Left ventricle myocardium superior (tissue), 1 donor: ENCODE measurements around the gene ZNF569. TPM values are rescaled to one million over a fixed set of nuclear protein-coding genes. Genes with fewer than 3 reads are reported as not detected.
"Not testable (repeated sequence)": the region's sequence is repeated elsewhere in the genome, so short reads cannot be mapped to it uniquely, and the experiment has no call there.

Experiments
- ATAC-seq: fragments of 200-7000 bp; cut with Tn5 transposase; one replicate; pipeline ENCODE4 v1.9.1; 2020; ENCODE audit warnings: mild to moderate bottlenecking, moderate library complexity
- DNase-seq: peaks from one replicate; pipeline ENCODE4 v3.0.0-alpha.2; 2020
- intact Hi-C: fragments of 100-400 bp; cut with micrococcal nuclease; formaldehyde crosslinking; loops from one replicate; pipeline ENCODE4 v1.11.0; 2022
- total RNA-seq: library from RNA; stranded (reverse); fragmentation: NEBNext Ultra II Directional; extraction: Animal tissue kit (Norgen Biotek cat#: 25700); gene quantifications from one replicate; pipeline ENCODE4 v1.2.1, GENCODE V29; 2021
- donor health status: DM: no; HTN: yes; CAD: no; lungs with severe emphysema.

Gene ZNF569
- total RNA-seq, 1 donor from 2014 or later = 6.8 TPM

GRCh38 chr19:37406140-37406846, 61.0 kb downstream of the ZNF569 start:
- intact Hi-C loops = not testable (repeated sequence)

GRCh38 chr19:37403403-37403802, 63.8 kb downstream of the ZNF569 start:
- DNase-seq (no peak), ATAC-seq (no peak)
- intact Hi-C loops = no loop called here

More at GRCh38 chr19:37406140-37406846, 61.0 kb downstream of the ZNF569 start:
- ATAC-seq, DNase-seq: not testable (repeated sequence)

DNA sequence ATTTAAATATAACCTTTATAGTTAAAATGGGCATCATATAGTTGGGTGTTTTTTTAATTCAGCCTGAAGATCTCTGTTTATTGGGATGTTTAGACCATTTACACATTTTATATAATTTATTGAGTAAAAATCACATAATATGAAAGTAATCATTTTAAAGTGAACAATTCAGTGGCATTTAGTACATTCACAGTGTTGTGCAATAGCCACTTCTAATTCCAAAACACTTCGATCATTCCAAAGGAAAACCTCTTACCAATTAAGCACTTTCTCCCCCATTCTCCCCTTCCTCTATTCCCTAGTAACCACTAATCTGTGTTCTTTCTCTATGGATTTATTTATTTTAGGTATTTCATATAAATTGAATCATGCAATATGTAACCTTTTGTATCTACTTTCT, 66.2 kb downstream of the ZNF569 start:
- ATAC-seq (no peak), DNase-seq (no peak)
- intact Hi-C loops = no loop called here

DNA sequence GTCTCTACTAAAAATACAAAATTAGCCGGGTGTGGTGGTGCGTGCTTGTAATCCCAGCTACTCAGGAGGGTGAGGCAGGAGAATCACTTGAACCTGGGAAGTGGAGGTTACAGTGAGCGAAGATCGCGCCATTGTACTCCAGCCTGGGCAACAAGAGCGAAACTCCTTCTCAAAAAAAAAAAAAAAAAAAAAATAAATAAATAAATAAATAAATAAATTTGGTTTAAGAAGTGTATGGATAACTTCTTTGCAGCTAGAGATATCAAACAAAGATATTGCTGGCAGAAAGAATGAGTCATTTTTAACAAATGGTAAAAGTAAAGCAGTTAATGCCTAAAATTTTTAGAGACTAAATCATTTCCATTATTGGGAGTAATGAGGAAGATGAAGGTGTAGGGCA, 75.8 kb downstream of the ZNF569 start:
- intact Hi-C loops, ATAC-seq, DNase-seq: not testable (repeated sequence)

GRCh38 chr19:37389234-37389633, 78.0 kb downstream of the ZNF569 start:
- no peak for ATAC-seq
- no peak for DNase-seq
- intact Hi-C loops = no loop called here

- DNase-seq (peak; percentile 99), ATAC-seq (peak; percentile 98)
- intact Hi-C loops = no loop called here
Measured at GRCh38 chr19:37370880-37371661, 96.2 kb downstream of the ZNF569 start, which contains the start of gene ZNF527. Gene ZNF527, plus strand, starts transcription at chr19:37371099. Its CDS starts 3,100 bp downstream, at chr19:37374199.

GRCh38 chr19:37370386-37370879, 96.8 kb downstream of the ZNF569 start:
- intact Hi-C loops, DNase-seq, ATAC-seq: not testable (repeated sequence)

DNA sequence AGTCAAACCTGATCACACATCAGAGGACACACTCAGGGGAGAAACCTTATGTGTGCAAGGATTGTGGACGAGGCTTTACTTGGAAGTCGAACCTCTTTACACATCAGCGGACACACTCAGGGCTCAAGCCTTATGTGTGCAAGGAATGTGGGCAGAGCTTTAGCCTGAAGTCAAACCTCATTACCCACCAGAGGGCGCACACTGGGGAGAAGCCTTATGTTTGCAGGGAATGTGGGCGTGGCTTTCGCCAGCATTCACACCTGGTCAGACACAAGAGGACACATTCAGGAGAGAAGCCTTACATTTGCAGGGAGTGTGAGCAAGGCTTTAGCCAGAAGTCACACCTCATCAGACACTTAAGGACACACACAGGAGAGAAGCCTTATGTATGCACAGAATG, 104.5 kb downstream of the ZNF569 start:
- ATAC-seq (peak; percentile 34), DNase-seq (no peak)
- intact Hi-C loops = no loop called here

DNA sequence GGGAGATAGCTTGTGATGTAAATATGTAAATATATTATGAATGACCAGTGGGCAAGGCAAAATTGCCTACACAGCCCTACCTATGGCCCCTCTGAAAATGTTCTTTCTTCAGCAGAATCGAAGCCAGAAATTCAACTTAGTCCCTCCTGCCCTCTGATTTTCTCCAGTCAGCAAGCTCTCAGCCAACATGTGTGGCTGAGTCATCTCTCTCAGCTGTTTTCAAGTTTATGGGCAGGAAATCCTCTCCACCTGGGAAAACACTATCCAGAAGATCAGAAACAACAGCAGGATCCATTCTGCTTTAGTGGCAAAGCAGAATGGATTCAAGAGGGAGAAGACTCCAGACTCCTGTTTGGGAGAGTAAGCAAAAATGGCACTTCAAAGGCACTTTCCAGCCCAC, 105.2 kb downstream of the ZNF569 start:
- intact Hi-C loops = no loop called here
- ATAC-seq (peak; percentile 14), DNase-seq (no peak)

Other genes with a start within 250 kb of the ZNF569 start
- 9.3 TPM for gene ZNF383, start 249.2 kb downstream of the ZNF569 start, total RNA-seq
- 6.1 TPM for gene ZNF527, start 96.3 kb downstream of the ZNF569 start, total RNA-seq
- gene ZNF570, start 1.9 kb upstream of the ZNF569 start, total RNA-seq = 7.3 TPM
- 6.4 TPM for gene ZNF793, start 39.5 kb upstream of the ZNF569 start, total RNA-seq
- 3.8 TPM for gene ZNF571, start 127.3 kb upstream of the ZNF569 start, total RNA-seq
- 8.8 TPM for gene ZNF540, start 127.4 kb upstream of the ZNF569 start, total RNA-seq
- gene ZFP30, start 188.0 kb upstream of the ZNF569 start, total RNA-seq = 9.3 TPM